ENCODE data around the gene ZDHHC18. TPM values are rescaled to one million over a fixed set of nuclear protein-coding genes. Genes with fewer than 3 reads are reported as not detected.

The ZDHHC18 gene
- total RNA-seq, 1 donor from 2014 or later, result 27.0 TPM

- Histone ChIP-seq H3K4me3 (ENCODE audit: low read depth, low read length) (no peak overlapping the region), H3K36me3 (ENCODE audit: control insufficient read depth, insufficient read depth, low read length) (peaks cover 2% of the 10 kb centered on the region), H3K27me3 (ENCODE audit: control insufficient read depth, insufficient read depth, low read length) (no peaks in the 10 kb centered on the region)
- DNase-seq (ENCODE audit: low read depth), result no peak
- TF ChIP-seq CTCF (IDR thresholded peaks at IDR 0.05; ENCODE audit: insufficient read depth, low read length, poor library complexity, severe bottlenecking), result peak; percentile 87
Observed at GRCh38 chr1:26853156-26853555, 26.7 kb downstream of the ZDHHC18 start.

DNA sequence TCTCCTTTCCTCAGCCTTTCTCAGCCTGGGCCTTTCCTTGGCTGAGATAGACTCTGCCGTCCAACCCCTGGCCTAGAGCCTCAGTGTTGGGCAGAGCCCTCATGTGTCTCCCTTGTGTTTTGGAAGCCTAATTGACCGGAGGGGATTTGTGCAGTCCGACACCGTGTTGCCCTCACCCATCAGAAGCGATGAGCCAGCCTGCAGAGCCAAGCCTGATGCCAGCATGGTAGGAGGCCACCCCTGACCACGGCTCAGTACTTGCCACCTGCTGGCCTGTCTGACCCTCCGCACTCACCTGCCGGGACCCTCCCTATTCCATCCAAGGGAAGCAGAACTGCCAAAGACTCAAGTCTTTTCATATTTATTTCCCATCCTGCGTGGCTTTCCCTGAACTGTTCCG lies 27.1 kb downstream of the ZDHHC18 start:
- no peak for DNase-seq (ENCODE audit: low read depth)
- H3K36me3 ChIP-seq (ENCODE audit: control insufficient read depth, insufficient read depth, low read length), result peaks cover 2% of the 10 kb centered on the region
- no peak overlapping the region for H3K4me3 ChIP-seq (ENCODE audit: low read depth, low read length)
- no peaks in the 10 kb centered on the region for H3K27me3 ChIP-seq (ENCODE audit: control insufficient read depth, insufficient read depth, low read length)
- no peak for TF ChIP-seq CTCF (IDR thresholded peaks at IDR 0.05; ENCODE audit: insufficient read depth, low read length, poor library complexity, severe bottlenecking)

- H3K36me3 ChIP-seq (ENCODE audit: control insufficient read depth, insufficient read depth, low read length), result peaks cover 2% of the 10 kb centered on the region
- DNase-seq (ENCODE audit: low read depth), result no peak
- H3K27me3 ChIP-seq (ENCODE audit: control insufficient read depth, insufficient read depth, low read length), result no peaks in the 10 kb centered on the region
- no peak overlapping the region for H3K4me3 ChIP-seq (ENCODE audit: low read depth, low read length)
- no peak for TF ChIP-seq CTCF (IDR thresholded peaks at IDR 0.05; ENCODE audit: insufficient read depth, low read length, poor library complexity, severe bottlenecking)
Observed at GRCh38 chr1:26854906-26855305, 28.4 kb downstream of the ZDHHC18 start.

DNA sequence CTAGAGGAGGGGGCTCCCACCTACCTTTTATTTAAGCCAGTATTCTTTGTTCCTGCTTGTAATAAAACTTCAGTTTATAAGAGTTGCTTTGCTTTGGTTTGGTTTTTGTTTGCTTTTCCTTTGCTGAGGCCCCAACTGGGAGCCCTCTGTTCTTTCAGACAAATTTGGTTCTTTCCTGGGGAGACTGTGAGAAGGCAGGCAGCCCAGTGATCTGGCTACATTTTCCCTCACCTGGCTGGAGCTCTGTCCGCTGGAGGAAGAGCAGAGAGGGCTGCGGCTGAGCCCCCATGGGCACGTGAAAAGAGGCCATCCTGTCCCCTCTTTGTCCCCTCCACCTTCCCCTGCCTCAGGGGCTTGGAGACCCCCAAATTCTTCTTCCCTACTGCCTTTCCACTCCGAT lies 29.1 kb downstream of the ZDHHC18 start:
- peaks cover 2% of the 10 kb centered on the region for H3K36me3 ChIP-seq (ENCODE audit: control insufficient read depth, insufficient read depth, low read length)
- TF ChIP-seq CTCF (IDR thresholded peaks at IDR 0.05; ENCODE audit: insufficient read depth, low read length, poor library complexity, severe bottlenecking), result no peak
- no peak overlapping the region for H3K4me3 ChIP-seq (ENCODE audit: low read depth, low read length)
- no peaks in the 10 kb centered on the region for H3K27me3 ChIP-seq (ENCODE audit: control insufficient read depth, insufficient read depth, low read length)
- no peak for DNase-seq (ENCODE audit: low read depth)

DNA sequence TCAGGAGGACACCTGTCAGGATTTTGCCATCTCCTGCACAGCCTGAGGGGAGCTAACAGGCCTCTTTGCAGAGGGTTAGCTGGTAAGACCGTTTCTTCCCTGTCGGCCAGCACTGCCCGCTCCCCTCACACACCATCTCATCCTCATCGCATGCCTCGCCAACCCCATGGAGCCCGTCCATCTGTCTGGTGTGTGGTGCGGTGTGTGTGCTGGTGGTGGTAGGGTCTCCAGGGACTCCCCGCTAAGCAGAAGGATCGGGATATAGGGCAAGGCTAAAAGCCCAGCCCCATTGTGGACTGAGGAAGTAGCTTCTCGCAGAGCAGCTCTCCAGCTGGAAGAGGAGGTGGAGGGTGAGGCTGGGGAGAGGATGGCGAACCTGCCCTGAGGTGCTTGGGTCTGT lies 29.7 kb downstream of the ZDHHC18 start:
- TF ChIP-seq CTCF (IDR thresholded peaks at IDR 0.05; ENCODE audit: insufficient read depth, low read length, poor library complexity, severe bottlenecking), result no peak
- no peak for DNase-seq (ENCODE audit: low read depth)
- no peaks in the 10 kb centered on the region for H3K27me3 ChIP-seq (ENCODE audit: control insufficient read depth, insufficient read depth, low read length)
- H3K36me3 ChIP-seq (ENCODE audit: control insufficient read depth, insufficient read depth, low read length), result peaks cover 2% of the 10 kb centered on the region
- H3K4me3 ChIP-seq (ENCODE audit: low read depth, low read length), result no peak overlapping the region

DNA sequence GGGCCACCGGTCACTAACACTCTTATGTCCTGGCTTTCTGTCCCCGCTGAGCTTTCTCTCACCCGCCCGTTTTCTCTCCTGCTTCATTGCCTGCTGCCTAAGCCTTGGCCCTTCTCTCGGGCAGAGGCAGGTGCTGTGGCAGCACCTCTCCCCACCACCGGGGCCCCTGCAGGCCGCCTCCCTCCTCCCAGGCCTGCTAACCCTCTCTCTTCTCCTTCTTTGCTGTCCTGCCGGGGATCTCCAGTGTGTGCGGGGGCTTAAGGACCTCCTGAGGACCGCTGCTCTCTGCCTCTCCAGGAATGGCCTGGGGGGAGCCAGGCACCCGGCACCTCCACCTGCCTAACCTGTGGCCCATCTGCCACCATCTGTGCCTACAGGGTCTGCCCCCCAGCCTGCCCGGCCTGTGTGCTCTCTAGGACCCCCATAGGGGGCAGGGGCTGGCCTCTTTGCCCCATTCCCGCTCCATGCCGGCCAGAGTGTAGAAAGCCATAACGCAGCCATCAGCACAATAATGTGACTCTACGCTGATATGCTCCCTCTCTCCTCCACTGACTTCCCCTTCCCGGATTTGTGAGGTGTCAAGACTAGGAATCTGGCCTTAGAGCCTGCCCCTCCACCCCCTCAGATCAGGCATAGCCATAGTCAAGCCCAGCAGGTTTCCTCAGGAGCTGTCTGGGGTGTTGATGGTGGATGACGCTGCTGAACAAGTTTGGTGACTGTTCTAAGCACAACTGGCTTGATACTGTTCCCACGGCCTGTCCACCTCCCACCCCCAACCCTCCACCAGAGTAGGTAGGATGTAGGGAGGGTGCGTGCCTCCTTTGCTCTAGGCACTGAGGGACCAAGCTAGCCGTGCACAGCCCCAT lies 30.3 kb downstream of the ZDHHC18 start:
- H3K4me3 ChIP-seq (ENCODE audit: low read depth, low read length), result no peak overlapping the region
- H3K36me3 ChIP-seq (ENCODE audit: control insufficient read depth, insufficient read depth, low read length), result no peaks in the 10 kb centered on the region
- no peak for DNase-seq (ENCODE audit: low read depth)
- no peak for TF ChIP-seq CTCF (IDR thresholded peaks at IDR 0.05; ENCODE audit: insufficient read depth, low read length, poor library complexity, severe bottlenecking)
- no peaks in the 10 kb centered on the region for H3K27me3 ChIP-seq (ENCODE audit: control insufficient read depth, insufficient read depth, low read length)

Data from kidney epithelial cell (primary cell).